Suppressor macrophage treated with lipopolysaccharide for 4 hours (primary cell): ENCODE measurements around the gene NONO.
"Not testable (repeated sequence)": the region's sequence is repeated elsewhere in the genome, so short reads cannot be mapped to it uniquely, and the experiment has no call there.

ENCODE experiments used
- DNase-seq: peaks from one replicate; pipeline ENCODE4 v3.0.0-alpha.2; 2020

NONO gene

GRCh38 chrX:71291381-71291780, 7.9 kb downstream of the NONO start:
- DNase-seq: no peak

- no peak for DNase-seq
Observed at GRCh38 chrX:71292669-71293365, 9.4 kb downstream of the NONO start.

GRCh38 chrX:71296806-71297205, 13.4 kb downstream of the NONO start:
- no peak for DNase-seq

- DNase-seq: no peak
Observed at GRCh38 chrX:71298119-71298518, 14.7 kb downstream of the NONO start.

- DNase-seq: not testable (repeated sequence)
Observed at GRCh38 chrX:71300064-71300463, 16.6 kb downstream of the NONO start.

GRCh38 chrX:71300495-71300894, 17.1 kb downstream of the NONO start:
- not testable (repeated sequence) for DNase-seq

- DNase-seq: peak; percentile 3
Observed at GRCh38 chrX:71301195-71301924, 17.9 kb downstream of the NONO start, which contains the start of gene ITGB1BP2. Gene ITGB1BP2, plus strand, starts transcription at chrX:71301750. Its CDS starts 57 bp downstream, at chrX:71301807.

- DNase-seq: peak; percentile 15
Observed at GRCh38 chrX:71302461-71303213, 19.2 kb downstream of the NONO start.

- no peak for DNase-seq
Observed at GRCh38 chrX:71304561-71304960, 21.1 kb downstream of the NONO start.

- DNase-seq: no peak
Observed at GRCh38 chrX:71315917-71316316, 32.5 kb downstream of the NONO start.

GRCh38 chrX:71316959-71317358, 33.5 kb downstream of the NONO start:
- DNase-seq: not testable (repeated sequence)

- DNase-seq: peak; percentile 3
Observed at GRCh38 chrX:71320126-71320525, 36.7 kb downstream of the NONO start.

- no peak for DNase-seq
Observed at GRCh38 chrX:71321731-71322130, 38.3 kb downstream of the NONO start.

- not testable (repeated sequence) for DNase-seq
Observed at GRCh38 chrX:71324452-71324851, 41.0 kb downstream of the NONO start.

GRCh38 chrX:71326394-71326793, 43.0 kb downstream of the NONO start:
- no peak for DNase-seq

GRCh38 chrX:71349151-71349665, 65.8 kb downstream of the NONO start:
- not testable (repeated sequence) for DNase-seq

- DNase-seq: not testable (repeated sequence)
Observed at GRCh38 chrX:71349867-71350266, 66.4 kb downstream of the NONO start.
